ENCODE results near the gene TNS1. TPM values are rescaled to one million over a fixed set of nuclear protein-coding genes. Genes with fewer than 3 reads are reported as not detected.

TNS1 gene
- total RNA-seq, 1 donor from 2014 or later = 0.24 TPM

- Histone ChIP-seq H3K27me3 (peaks cover 54% of the 10 kb centered on the region), H3K9ac (no peak overlapping the region), H3K79me2 (ENCODE audit: low read depth) (no peaks in the 10 kb centered on the region), H3K4me2 (peak overlapping the region; percentile 100), H3F3A (ENCODE audit: low read depth) (peaks cover 13% of the 10 kb centered on the region), H3K27ac (no peak overlapping the region), H3K36me3 (no peaks in the 10 kb centered on the region), H3K4me3 (peak overlapping the region; percentile 74), H4K20me1 (ENCODE audit: low read depth) (no peaks in the 10 kb centered on the region), H3K9me3 (ENCODE audit: low read depth) (no peaks in the 10 kb centered on the region), H2AFZ (replicated peaks) (peak overlapping the region; percentile 94), H3K4me1 (peaks cover 36% of the 10 kb centered on the region)
- Mint-ChIP-seq H3K36me3 (no peaks in the 10 kb centered on the region), H3K27me3 (ENCODE audit: insufficient read depth, low read depth) (peaks cover 23% of the 10 kb centered on the region), H3K9me3 (no peaks in the 10 kb centered on the region), H3K4me1 (peaks cover 43% of the 10 kb centered on the region), H3K4me3 (peak overlapping the region; percentile 85), H3K27ac (no peak overlapping the region)
- TF ChIP-seq EZH2phosphoT487 (IDR thresholded peaks at IDR 0.05) (no peak), CTCF (IDR thresholded peaks at IDR 0.05) (no peak), EZH2 (IDR thresholded peaks at IDR 0.05) (no peak)
- DNase-seq (ENCODE audit: low spot score) = no peak
Measured at GRCh38 chr2:218010984-218011652, 8.3 kb upstream of the TNS1 start.

GRCh38 chr2:218010140-218010983 lies 7.6 kb upstream of the TNS1 start:
- H3K4me3 Mint-ChIP-seq = peak overlapping the region; percentile 85
- Histone ChIP-seq H3K4me1 (peaks cover 28% of the 10 kb centered on the region), H3K27me3 (peaks cover 54% of the 10 kb centered on the region), H2AFZ (replicated peaks) (peak overlapping the region; percentile 94), H3K36me3 (no peaks in the 10 kb centered on the region), H3K4me3 (peak overlapping the region; percentile 74), H3K4me2 (peak overlapping the region; percentile 100), H3K9me3 (ENCODE audit: low read depth) (no peaks in the 10 kb centered on the region), H4K20me1 (ENCODE audit: low read depth) (no peaks in the 10 kb centered on the region), H3F3A (ENCODE audit: low read depth) (peaks cover 6% of the 10 kb centered on the region), H3K79me2 (ENCODE audit: low read depth) (no peaks in the 10 kb centered on the region), H3K9ac (no peak overlapping the region), H3K27ac (no peak overlapping the region)
- H3K27me3 Mint-ChIP-seq (ENCODE audit: insufficient read depth, low read depth) = peaks cover 23% of the 10 kb centered on the region
- H3K27ac Mint-ChIP-seq = no peak overlapping the region
- peak; percentile 33 for TF ChIP-seq EZH2phosphoT487 (IDR thresholded peaks at IDR 0.05)
- peak; percentile 76 for TF ChIP-seq EZH2 (IDR thresholded peaks at IDR 0.05)
- TF ChIP-seq CTCF (IDR thresholded peaks at IDR 0.05) = peak; percentile 53
- DNase-seq (ENCODE audit: low spot score) = peak; percentile 72
- peaks cover 39% of the 10 kb centered on the region for H3K4me1 Mint-ChIP-seq
- no peaks in the 10 kb centered on the region for H3K36me3 Mint-ChIP-seq
- H3K9me3 Mint-ChIP-seq = no peaks in the 10 kb centered on the region

- DNase-seq (ENCODE audit: low spot score) = no peak
- TF ChIP-seq EZH2 (IDR thresholded peaks at IDR 0.05) = peak; percentile 45
- TF ChIP-seq EZH2phosphoT487 (IDR thresholded peaks at IDR 0.05) = no peak
- TF ChIP-seq CTCF (IDR thresholded peaks at IDR 0.05) = no peak
- Histone ChIP-seq H2AFZ (replicated peaks) (peak overlapping the region; percentile 94), H3K79me2 (ENCODE audit: low read depth) (no peaks in the 10 kb centered on the region), H3K9ac (no peak overlapping the region), H3F3A (ENCODE audit: low read depth) (peaks cover 4% of the 10 kb centered on the region), H3K4me1 (peaks cover 23% of the 10 kb centered on the region), H4K20me1 (ENCODE audit: low read depth) (no peaks in the 10 kb centered on the region), H3K4me2 (peak overlapping the region; percentile 100), H3K9me3 (ENCODE audit: low read depth) (no peaks in the 10 kb centered on the region), H3K4me3 (peak overlapping the region; percentile 74), H3K27me3 (peaks cover 54% of the 10 kb centered on the region), H3K27ac (no peak overlapping the region), H3K36me3 (no peaks in the 10 kb centered on the region)
- Mint-ChIP-seq H3K4me3 (peak overlapping the region; percentile 80), H3K9me3 (no peaks in the 10 kb centered on the region), H3K36me3 (no peaks in the 10 kb centered on the region), H3K27me3 (ENCODE audit: insufficient read depth, low read depth) (peaks cover 23% of the 10 kb centered on the region), H3K27ac (no peak overlapping the region), H3K4me1 (peaks cover 39% of the 10 kb centered on the region)
Measured at GRCh38 chr2:218009765-218010139, 7.0 kb upstream of the TNS1 start.
